HCT116 (cell line): Measurements from ENCODE around the gene HIPK2. TPM values are rescaled to one million over a fixed set of nuclear protein-coding genes. Genes with fewer than 3 reads are reported as not detected.

Experiments
- ATAC-seq: fragments of 200-7000 bp; cut with Tn5 transposase; 2 replicates; pipeline ENCODE4 v1.9.1; 2020; ENCODE audit warnings: mild to moderate bottlenecking, moderate library complexity
- BruUV-seq: library from RNA; stranded (reverse); fragments of 400-500 nt; replicated peaks from 2 replicates; lab custom pipeline; 2021; lab: Mats Ljungman, UMichigan
- CTCF ChIA-PET: fragments of 300-600 bp; sonication (Branson Sonifier 250); formaldehyde crosslinking; loops from one replicate; lab custom pipeline; 2021; ENCODE audit warnings: antibody characterized with exemption; lab: Charles Lee
- POLR2A ChIA-PET: fragments of 300-600, 350-600 bp; sonication (Branson Sonifier 250); formaldehyde crosslinking; loops from one replicate; lab custom pipeline; 2021; ENCODE audit warnings: antibody characterized with exemption; lab: Charles Lee
- RAD21 ChIA-PET, 2 experiments: fragments of 300-600 bp; sonication (Branson Sonifier 250); formaldehyde crosslinking; loops; one replicate each; lab custom pipeline; 2023; ENCODE audit warnings: low total read pairs in 2 of 2; ENCODE audit not compliant: uncharacterized antibody in 2 of 2, unreplicated experiment in 2 of 2, low non-redundant PET in 1 of 2; lab: Charles Lee
- DNase-seq: peaks from one replicate; pipeline ENCODE4 v3.0.0-alpha.2; 2010; ENCODE audit warnings: low read depth, low spot score
- H2AFZ ChIP-seq: fragments of 200-600 bp; shearing (Covaris generic), sonication (generic); 2 replicates; pipeline ENCODE4 v1.6.1; 2017; ENCODE audit warnings: low read depth, mixed run types, mixed read lengths, antibody characterized with exemption, low read length; ENCODE audit not compliant: poor library complexity, severe bottlenecking
- H3K27ac ChIP-seq: 2 replicates; pipeline ENCODE4 v1.5.1; 2012; ENCODE audit warnings: low read depth, low read length
- H3K27me3 ChIP-seq: fragments of 200-600 bp; sonication (generic); 2 replicates; pipeline ENCODE4 v1.6.1; 2016; ENCODE audit warnings: mixed run types, low read length, mixed read lengths; ENCODE audit not compliant: insufficient read depth
- H3K36me3 ChIP-seq, 2 experiments: fragments of 200-500 bp in 1 of 2; fragments of 200-600 bp in 1 of 2; sonication (Bioruptor generic) in 1 of 2; sonication (generic) in 1 of 2; 2 replicates each; pipeline versions ENCODE4 v1.5.1 to v1.6.1; 2014 to 2016; ENCODE audit warnings: low read length in 2 of 2, inconsistent platforms in 1 of 2, mixed read lengths in 1 of 2, mixed run types in 1 of 2; ENCODE audit not compliant: insufficient read depth in 2 of 2, control insufficient read depth in 1 of 2
- H3K4me1 ChIP-seq, 2 experiments: fragments of 200-600 bp in 1 of 2; sonication (generic) in 1 of 2; 2 replicates each; pipeline versions ENCODE4 v1.5.1 to v1.6.1; 2012 to 2017; ENCODE audit warnings: low read length in 2 of 2, inconsistent platforms in 1 of 2, mild to moderate bottlenecking in 1 of 2, mixed read lengths in 1 of 2, mixed run types in 1 of 2, moderate library complexity in 1 of 2; ENCODE audit not compliant: insufficient read depth in 2 of 2, control insufficient read depth in 1 of 2
- H3K4me2 ChIP-seq: fragments of 200-600 bp; sonication (generic); 2 replicates; pipeline ENCODE4 v1.6.1; 2017; ENCODE audit warnings: mixed run types, low read length, mixed read lengths
- H3K4me3 ChIP-seq, 2 experiments: fragments of 200-600 bp in 1 of 2; sonication (generic) in 1 of 2; replicated peaks in 1 of 2; 2 replicates each; pipeline ENCODE4 v1.5.1; 2011 to 2016; ENCODE audit warnings: low read length in 2 of 2, control low read depth in 1 of 2, low read depth in 1 of 2, mild to moderate bottlenecking in 1 of 2, mixed read lengths in 1 of 2, mixed run types in 1 of 2
- H3K79me2 ChIP-seq: fragments of 200-600 bp; sonication (generic); 2 replicates; pipeline ENCODE4 v1.6.1; 2017; ENCODE audit warnings: mild to moderate bottlenecking, mixed run types, low read length, moderate library complexity, mixed read lengths; ENCODE audit not compliant: insufficient read depth
- H3K9ac ChIP-seq: fragments of 200-600 bp; sonication (generic); 2 replicates; pipeline ENCODE4 v1.6.1; 2016; ENCODE audit warnings: low read length, mixed read lengths
- H3K9me2 ChIP-seq: fragments of 200-600 bp; sonication (generic), shearing (Covaris generic); 2 replicates; pipeline ENCODE4 v1.6.1; 2017; ENCODE audit warnings: mixed run types, mild to moderate bottlenecking, moderate library complexity; ENCODE audit not compliant: insufficient read depth
- H3K9me3 ChIP-seq, 2 experiments: fragments of 200-500 bp in 1 of 2; fragments of 200-600 bp in 1 of 2; sonication (Bioruptor generic) in 1 of 2; sonication (generic) in 1 of 2; 2 replicates each; pipeline ENCODE4 v1.6.1; 2014 to 2017; ENCODE audit warnings: low read length in 2 of 2, mixed read lengths in 2 of 2, inconsistent platforms in 1 of 2, low read depth in 1 of 2, mild to moderate bottlenecking in 1 of 2, mixed run types in 1 of 2, moderate library complexity in 1 of 2; ENCODE audit not compliant: control insufficient read depth in 1 of 2, insufficient read depth in 1 of 2
- H4K20me1 ChIP-seq: fragments of 200-600 bp; sonication (generic), shearing (Covaris generic); 2 replicates; pipeline ENCODE4 v1.6.1; 2017; ENCODE audit warnings: mixed run types, mild to moderate bottlenecking, moderate library complexity; ENCODE audit not compliant: insufficient read depth
- CEBPB ChIP-seq: IDR thresholded peaks from 2 replicates; pipeline ENCODE4 v1.6.1; 2012; ENCODE audit warnings: low read depth
- EGR1 ChIP-seq: IDR thresholded peaks from 2 replicates; pipeline ENCODE4 v1.6.1; 2012; ENCODE audit warnings: low read depth
- ELF1 ChIP-seq: IDR thresholded peaks from 2 replicates; pipeline ENCODE4 v1.6.1; 2012; ENCODE audit warnings: low read depth, borderline replicate concordance
- EZH2 ChIP-seq: fragments of 200-600 bp; sonication (generic); IDR thresholded peaks from 2 replicates; pipeline ENCODE4 v1.6.1; 2017; ENCODE audit warnings: antibody characterized with exemption, mixed run types
- POLR2A ChIP-seq: IDR thresholded peaks from 2 replicates; pipeline ENCODE4 v1.7.0; 2011; ENCODE audit warnings: borderline replicate concordance; ENCODE audit not compliant: insufficient read depth, insufficient read length; ENCODE audit errors: extremely low read depth
- REST ChIP-seq: IDR thresholded peaks from 2 replicates; pipeline ENCODE4 v1.6.1; 2012; ENCODE audit warnings: low read depth
- SIN3A ChIP-seq: IDR thresholded peaks from 2 replicates; pipeline ENCODE4 v1.6.1; 2012; ENCODE audit warnings: low read depth
- YY1 ChIP-seq: IDR thresholded peaks from 2 replicates; pipeline ENCODE4 v1.6.1; 2011; ENCODE audit warnings: low read length, low read depth, moderate library complexity, mild to moderate bottlenecking; ENCODE audit not compliant: insufficient replicate concordance; ENCODE audit errors: extremely low read depth
- ZFX ChIP-seq: fragments of 450-650 bp; IDR thresholded peaks from 2 replicates; pipeline ENCODE4 v1.6.1; 2017
- ZNF274 ChIP-seq: fragments of 200-500 bp; sonication (Bioruptor generic); IDR thresholded peaks from 2 replicates; pipeline ENCODE4 v1.6.1; 2014; ENCODE audit warnings: mild to moderate bottlenecking, low read depth, low read length, inconsistent platforms
- intact Hi-C: fragments of 100-400 bp; cut with micrococcal nuclease; formaldehyde crosslinking; loops from 2 replicates; pipeline ENCODE4 v1.10.0; 2022
- total RNA-seq: library from RNA; stranded (reverse); gene quantifications from one replicate; pipeline ENCODE4 v1.2.1, GENCODE V29; 2021; ENCODE audit not compliant: unreplicated experiment
- TF ChIP-seq, protein P1 (sequence below): IDR thresholded peaks from 2 replicates; pipeline ENCODE4 v1.6.1; 2011; ENCODE audit warnings: mild to moderate bottlenecking, low read length, moderate library complexity; ENCODE audit not compliant: insufficient replicate concordance; ENCODE audit errors: extremely low read depth

HIPK2 gene
- total RNA-seq, 1 experiment from 2014 or later: 49.5 TPM

GRCh38 chr7:139777133-139777891 lies 486 bp downstream of the HIPK2 start:
- Histone ChIP-seq H4K20me1 (no peaks in the 10 kb centered on the region), H3K4me3 (peak overlapping the region; percentile 75 to 86), H2AFZ (no peak overlapping the region), H3K36me3 (no peaks in the 10 kb centered on the region; a peak in 1 of 4 replicates), H3K9me3 (no peaks in the 10 kb centered on the region), H3K4me1 (peaks cover 29 to 47% of the 10 kb centered on the region in 2 experiments), H3K9ac (peak overlapping the region; percentile 75), H3K4me2 (peak overlapping the region; percentile 85), H3K79me2 (peaks cover 48% of the 10 kb centered on the region), H3K9me2 (no peaks in the 10 kb centered on the region), H3K27me3 (no peaks in the 10 kb centered on the region), H3K27ac (peak overlapping the region; percentile 69)
- TF ChIP-seq YY1 (peak; percentile 30), ZFX (0 out of 2 replicates have a peak, but pooled peaks have one; percentile 6), EGR1 (no peak), ELF1 (no peak)
- BruUV-seq: no TSS peak
- no peak for DNase-seq
- ChIA-PET RAD21 (no interaction called here), CTCF (interaction anchor here (1.0 kb wide), 1 partner anchor 17 kb away, joined by 4 read pairs; no protein-coding TSS in a partner anchor), POLR2A (interaction anchor here (1.1 kb wide), 1 partner anchor 97 kb away, joined by 3 read pairs; no protein-coding TSS in a partner anchor)
- ATAC-seq: peak; percentile 50
- intact Hi-C loops: loop anchor here (5.0 to 10.0 kb wide), 2 partner anchors 140 to 273 kb away; no protein-coding TSS in a partner anchor

DNA sequence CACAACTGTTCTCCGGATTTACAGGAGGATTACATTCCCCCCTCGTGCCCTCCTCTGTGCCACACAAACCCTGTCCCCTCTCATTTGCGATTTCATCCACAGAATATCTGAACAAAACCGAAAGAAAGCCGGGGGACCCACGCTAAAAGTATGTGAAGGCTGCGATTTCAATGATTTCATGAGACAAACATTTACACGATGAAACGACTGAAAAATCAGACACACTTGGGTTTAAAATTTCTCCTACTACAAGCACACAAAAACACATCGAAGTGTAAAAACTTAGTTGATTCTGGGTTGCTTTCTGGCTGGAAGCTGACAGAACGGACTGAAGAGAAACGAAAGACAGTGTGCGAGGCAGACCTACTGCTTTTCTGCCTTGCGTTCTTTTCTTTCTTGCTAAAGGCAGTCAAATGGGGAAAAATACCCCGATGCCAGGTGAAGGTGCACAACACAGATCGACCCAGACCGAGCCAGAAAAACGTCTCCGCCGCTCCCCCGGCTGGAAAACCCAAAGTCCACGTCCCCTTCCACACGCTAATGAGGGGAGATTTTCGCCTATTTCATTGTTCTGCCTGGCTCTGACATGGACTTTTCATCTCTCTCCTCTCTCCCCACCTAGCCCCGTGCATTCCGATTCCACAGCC lies 1.2 kb downstream of the HIPK2 start:
- Histone ChIP-seq H2AFZ (no peak overlapping the region), H3K4me1 (peaks cover 36 to 54% of the 10 kb centered on the region in 2 experiments), H3K4me2 (peak overlapping the region; percentile 85), H3K9me3 (no peaks in the 10 kb centered on the region), H3K79me2 (peaks cover 52% of the 10 kb centered on the region), H3K27ac (peak overlapping the region; percentile 69), H4K20me1 (no peaks in the 10 kb centered on the region), H3K9ac (peak overlapping the region; percentile 75), H3K4me3 (peak overlapping the region; percentile 75 to 86), H3K27me3 (no peaks in the 10 kb centered on the region), H3K9me2 (no peaks in the 10 kb centered on the region), H3K36me3 (no peaks in the 10 kb centered on the region; a peak in 1 of 4 replicates)
- ChIA-PET CTCF (interaction anchor here (1.0 kb wide), 1 partner anchor 17 kb away, joined by 4 read pairs; no protein-coding TSS in a partner anchor), RAD21 (no interaction called here), POLR2A (interaction anchor here (1.1 kb wide), 1 partner anchor 96 kb away, joined by 3 read pairs; no protein-coding TSS in a partner anchor)
- BruUV-seq: TSS peak; percentile 48
- DNase-seq: no peak
- no peak for ATAC-seq
- intact Hi-C loops: loop anchor here (1.0 to 10.0 kb wide), 4 partner anchors 130 to 272 kb away; no protein-coding TSS in a partner anchor
- 0 out of 2 replicates have a peak, but pooled peaks have one; percentile 11 for TF ChIP-seq SIN3A
- TF ChIP-seq, protein P1, sequence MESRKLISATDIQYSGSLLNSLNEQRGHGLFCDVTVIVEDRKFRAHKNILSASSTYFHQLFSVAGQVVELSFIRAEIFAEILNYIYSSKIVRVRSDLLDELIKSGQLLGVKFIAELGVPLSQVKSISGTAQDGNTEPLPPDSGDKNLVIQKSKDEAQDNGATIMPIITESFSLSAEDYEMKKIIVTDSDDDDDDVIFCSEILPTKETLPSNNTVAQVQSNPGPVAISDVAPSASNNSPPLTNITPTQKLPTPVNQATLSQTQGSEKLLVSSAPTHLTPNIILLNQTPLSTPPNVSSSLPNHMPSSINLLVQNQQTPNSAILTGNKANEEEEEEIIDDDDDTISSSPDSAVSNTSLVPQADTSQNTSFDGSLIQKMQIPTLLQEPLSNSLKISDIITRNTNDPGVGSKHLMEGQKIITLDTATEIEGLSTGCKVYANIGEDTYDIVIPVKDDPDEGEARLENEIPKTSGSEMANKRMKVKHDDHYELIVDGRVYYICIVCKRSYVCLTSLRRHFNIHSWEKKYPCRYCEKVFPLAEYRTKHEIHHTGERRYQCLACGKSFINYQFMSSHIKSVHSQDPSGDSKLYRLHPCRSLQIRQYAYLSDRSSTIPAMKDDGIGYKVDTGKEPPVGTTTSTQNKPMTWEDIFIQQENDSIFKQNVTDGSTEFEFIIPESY: no peak
- TF ChIP-seq EGR1: no peak
- no peak for TF ChIP-seq CEBPB
- no peak for TF ChIP-seq EZH2
- TF ChIP-seq POLR2A: no peak
- no peak for TF ChIP-seq REST
- TF ChIP-seq ZNF274: no peak
